NOMO-1 treated with dmso at 0.1 percent for 144 hours (cell line): Measurements from ENCODE around the gene UBXN1.
A peak's percentile ranks its signal among the peaks of the same experiment; 100 is the strongest.

Experiments used
- DNase-seq: peaks from one replicate; lab custom pipeline; 2025; ENCODE audit not compliant: unreplicated experiment; lab: John Stamatoyannopoulos, UW

Gene UBXN1, protein sequence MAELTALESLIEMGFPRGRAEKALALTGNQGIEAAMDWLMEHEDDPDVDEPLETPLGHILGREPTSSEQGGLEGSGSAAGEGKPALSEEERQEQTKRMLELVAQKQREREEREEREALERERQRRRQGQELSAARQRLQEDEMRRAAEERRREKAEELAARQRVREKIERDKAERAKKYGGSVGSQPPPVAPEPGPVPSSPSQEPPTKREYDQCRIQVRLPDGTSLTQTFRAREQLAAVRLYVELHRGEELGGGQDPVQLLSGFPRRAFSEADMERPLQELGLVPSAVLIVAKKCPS

DNA sequence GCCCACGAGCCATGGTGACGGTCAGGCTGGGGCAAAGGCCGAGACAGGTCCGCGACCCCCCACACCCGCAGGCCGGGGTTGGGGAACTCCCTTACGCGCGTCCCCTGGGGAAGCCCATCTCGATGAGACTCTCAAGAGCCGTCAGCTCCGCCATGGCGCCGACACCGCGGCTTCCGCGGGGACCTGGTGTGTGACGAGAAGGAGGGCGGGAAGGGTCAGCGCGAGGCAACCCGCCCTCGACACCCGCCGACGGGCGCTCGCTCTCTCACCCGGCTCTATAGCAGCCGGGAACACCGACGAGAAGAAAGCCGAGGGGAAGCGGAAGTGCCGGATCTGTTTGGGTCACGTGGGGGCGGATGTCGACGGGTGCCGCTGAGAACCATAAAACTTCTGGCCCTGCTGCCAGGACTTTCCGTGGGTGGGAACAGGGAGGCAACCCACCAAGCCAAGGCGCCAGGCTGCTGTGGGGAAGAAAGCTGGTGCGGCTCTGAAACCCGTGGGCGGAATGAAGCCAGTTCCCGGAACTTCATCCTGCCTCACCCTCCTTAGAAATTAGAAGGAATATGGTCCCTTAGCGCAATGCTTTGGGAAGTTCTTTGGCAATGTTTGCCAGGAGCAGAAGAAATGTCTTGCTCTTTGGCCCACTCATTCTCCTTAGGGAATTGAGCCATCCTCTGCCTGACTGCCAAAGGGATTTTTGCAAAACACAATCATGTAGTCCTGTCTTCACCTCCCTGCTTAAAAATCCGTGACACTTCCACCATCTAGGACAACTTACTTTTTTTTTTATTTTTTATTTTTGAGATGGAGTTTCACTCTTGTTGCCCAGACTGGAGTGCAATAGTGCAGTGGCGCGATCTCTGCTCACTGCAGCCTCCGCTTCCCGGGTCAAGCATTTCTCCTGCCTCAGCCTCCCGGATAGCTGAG lies at the start of gene UBXN1:
Gene UBXN1 (minus strand): TSS at position 304 of the 927 bp plus-strand sequence. CDS start 150 bp downstream, at position 154.
- DNase-seq: peak; percentile 89

DNA sequence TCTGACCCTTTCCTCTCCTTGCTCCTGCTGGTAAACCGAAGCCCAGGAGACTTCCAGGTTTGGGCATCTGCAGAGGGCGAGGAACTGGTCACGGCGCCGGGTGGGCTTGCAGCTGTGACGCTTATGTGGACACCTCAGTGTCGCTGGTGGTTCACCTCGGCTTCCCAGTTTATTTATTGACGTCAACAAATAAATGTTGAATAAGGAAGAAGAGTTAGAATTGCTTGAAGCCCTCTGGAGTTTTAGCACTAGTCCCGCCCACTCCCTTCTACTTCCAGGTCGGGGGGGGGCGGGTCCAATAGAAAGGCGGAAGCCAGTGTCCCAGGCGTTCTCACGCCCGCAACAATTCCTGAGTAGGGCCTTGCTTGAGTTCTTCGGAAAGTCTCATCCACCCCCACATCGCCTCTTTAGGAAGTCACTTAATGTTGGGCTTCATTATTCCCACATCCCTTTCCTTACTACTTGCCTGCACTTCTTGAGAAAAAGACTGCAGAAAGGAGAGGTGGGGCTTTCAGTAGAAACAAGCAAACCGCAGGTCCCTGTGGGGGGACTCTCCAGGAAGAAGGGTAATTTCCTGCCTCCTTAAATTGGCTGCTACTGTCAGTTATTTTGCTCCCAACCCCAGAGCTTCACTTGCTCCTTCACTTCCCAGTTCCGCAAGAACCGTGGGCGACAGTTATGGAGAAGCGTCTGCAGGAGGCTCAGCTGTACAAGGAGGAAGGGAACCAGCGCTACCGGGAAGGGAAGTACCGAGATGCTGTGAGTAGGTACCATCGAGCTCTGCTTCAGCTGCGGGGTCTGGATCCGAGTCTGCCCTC lies 49.5 kb upstream of the UBXN1 start, which contains the start of gene TTC9C:
Gene TTC9C (plus strand): TSS at position 316 of the 818 bp plus-strand sequence. CDS start 363 bp downstream, at position 679.
- peak; percentile 86 for DNase-seq

- peak; percentile 98 for DNase-seq
These were observed 48.9 kb upstream of the UBXN1 start for GRCh38 chr11:62727872-62728170.

GRCh38 chr11:62727165-62727871 lies 48.4 kb upstream of the UBXN1 start, which contains the start of gene HNRNPUL2:
Gene HNRNPUL2, minus strand, starts transcription at chr11:62727457. Its CDS starts 301 bp downstream, at chr11:62727156.
- DNase-seq: peak; percentile 99

- no peak for DNase-seq
These were observed 48.0 kb upstream of the UBXN1 start for GRCh38 chr11:62726915-62727164.

DNA sequence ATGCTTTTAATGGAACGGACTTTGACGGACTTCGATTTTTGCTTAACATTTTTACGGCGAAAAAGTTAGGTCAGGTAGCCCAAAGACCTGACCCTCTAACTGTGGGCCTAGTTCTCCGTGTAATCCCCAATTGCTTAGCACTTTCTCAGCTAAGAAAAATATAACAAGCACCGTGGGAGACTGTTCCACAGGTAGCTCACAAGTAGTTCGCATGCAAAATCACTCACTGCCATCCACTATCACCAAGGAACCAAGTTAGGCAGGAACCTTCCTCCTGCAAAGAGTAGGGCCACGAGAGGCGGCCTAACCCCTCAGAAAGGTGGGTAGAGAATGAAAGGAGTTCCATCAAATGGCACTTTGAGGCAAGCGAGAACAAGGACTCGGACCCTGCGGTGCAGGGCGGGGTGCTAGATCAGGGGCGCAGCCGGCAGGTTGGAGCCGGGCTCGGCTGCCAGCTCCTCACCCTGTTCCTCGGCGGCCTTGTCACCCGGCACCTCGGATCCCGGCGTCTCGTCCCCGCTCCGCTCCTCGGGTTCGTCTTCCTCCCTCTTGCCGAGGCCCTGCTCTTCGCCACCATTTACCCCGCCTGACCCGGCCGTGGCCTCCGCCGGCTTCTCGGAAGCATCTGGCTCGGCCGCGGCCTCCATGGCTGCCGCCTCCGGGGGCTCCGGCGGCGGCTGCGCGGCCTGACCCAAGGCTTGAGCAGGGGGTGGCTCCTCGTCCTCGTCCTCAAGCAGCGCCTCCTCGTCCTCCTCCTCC lies 47.5 kb upstream of the UBXN1 start:
- no peak for DNase-seq

DNA sequence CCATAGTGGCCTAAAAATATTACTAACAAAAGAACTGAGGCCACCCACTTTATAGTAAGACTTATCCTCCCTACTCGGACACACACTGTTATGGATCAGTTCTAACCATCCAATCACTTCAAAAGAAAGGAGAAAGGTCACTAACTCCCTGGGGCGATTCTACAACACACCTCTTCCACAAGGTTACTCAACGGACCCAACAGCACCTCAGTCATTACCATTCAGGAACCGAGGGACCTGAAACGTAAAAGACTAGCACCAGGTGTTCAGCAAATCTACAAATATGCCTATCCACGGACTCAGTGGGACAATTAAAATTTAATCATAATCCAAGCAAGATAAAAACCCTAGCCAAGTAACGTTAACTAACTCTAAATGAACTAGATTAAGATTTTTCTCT lies 46.8 kb upstream of the UBXN1 start:
- no peak for DNase-seq

- no peak for DNase-seq
These were observed 45.3 kb upstream of the UBXN1 start for GRCh38 chr11:62724171-62724570.

DNA sequence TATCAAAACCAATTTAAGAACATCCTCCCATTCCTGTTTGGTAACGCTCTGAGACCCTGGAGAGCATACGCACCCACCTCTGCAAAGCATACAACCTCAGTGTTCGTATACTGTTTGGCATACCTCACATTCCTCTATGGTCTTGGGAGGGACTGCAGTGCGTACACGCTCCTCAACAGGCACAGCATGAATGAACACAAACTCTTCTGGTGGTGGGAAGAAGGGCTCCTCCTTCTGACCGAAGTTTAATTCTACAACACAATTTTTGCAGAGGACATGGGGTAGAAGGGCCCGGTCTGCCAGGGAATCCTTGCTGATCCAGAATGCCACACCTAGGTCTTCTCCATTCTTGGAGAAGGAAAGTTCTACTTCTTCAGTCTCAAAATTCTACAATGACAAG lies 43.1 kb upstream of the UBXN1 start:
- DNase-seq: no peak

DNA sequence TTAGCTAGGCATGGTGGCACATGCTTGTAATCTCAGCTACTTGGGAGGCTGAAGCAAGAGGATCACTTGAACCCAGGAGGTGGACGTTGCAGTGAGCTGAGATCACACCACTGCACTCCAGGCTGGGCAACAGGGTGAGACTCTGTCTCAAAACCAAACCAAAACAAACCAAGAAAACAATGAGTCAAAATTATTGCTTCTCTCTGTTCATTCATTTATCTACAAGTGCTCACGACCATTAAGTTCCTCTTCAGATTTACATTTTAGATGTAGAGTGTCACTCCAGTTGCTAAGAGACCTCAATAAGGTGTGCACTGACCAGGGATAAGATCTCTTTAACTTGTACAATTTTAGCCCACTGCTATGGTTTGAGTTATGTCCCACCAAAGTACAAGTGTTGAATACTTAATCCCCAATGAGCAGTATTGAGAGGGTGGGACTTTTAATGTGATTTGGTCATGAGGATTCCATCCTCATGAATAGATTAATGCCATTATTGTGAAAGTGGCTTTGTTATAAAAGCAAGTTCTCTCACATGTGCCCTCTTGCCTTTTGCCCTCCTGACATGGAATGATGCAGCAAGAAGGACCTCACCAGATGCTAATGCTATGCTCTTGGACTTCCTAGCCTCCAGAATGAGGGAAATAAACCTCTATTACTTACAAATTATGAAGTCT lies 40.6 kb upstream of the UBXN1 start:
- no peak for DNase-seq

DNA sequence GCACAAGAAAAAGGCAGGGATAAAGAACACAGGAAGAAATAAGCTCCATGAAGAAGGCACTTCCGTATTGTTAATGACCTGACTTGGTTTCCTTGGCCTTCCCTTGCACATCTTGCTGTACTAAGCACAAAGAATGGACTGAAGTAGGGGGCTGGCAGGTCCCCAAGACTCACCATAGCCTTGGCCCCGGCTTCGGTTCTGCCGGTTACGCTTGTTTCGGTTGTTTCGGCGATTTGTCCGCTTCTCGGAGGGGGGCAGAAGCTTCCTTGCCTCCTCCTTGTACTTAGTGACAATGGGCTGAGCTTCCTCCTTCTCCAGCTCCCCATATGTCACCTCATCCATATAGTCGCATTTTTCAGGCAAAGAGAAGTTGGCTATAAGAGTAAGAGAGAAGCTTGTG lies 37.9 kb upstream of the UBXN1 start:
- no peak for DNase-seq

GRCh38 chr11:62716206-62716605 lies 37.3 kb upstream of the UBXN1 start:
- DNase-seq: no peak

- no peak for DNase-seq
These were observed 36.6 kb upstream of the UBXN1 start for GRCh38 chr11:62715150-62716130.

DNA sequence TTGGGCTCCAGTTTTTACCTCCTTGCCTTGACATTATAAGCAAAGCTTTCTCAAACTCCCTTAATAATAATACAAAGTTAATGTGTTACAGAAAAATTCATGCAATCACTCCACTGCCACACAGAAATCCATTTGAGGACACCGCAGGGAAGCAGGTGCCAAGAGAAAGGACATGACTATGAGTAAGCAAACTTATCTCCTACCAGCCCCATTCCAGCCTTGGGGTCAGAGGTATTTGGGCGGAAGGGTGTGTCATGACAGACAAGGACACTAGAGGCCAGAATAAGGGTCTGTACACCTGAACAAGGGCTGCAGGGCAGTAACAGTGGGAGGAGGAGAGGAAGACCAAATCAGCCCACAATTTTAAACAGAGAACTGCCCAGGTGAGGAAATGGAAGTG lies 34.5 kb upstream of the UBXN1 start:
- DNase-seq: no peak

- DNase-seq: no peak
These were observed 34.0 kb upstream of the UBXN1 start for GRCh38 chr11:62712861-62713260.

GRCh38 chr11:62712276-62712812 lies 33.5 kb upstream of the UBXN1 start:
- DNase-seq: no peak

DNA sequence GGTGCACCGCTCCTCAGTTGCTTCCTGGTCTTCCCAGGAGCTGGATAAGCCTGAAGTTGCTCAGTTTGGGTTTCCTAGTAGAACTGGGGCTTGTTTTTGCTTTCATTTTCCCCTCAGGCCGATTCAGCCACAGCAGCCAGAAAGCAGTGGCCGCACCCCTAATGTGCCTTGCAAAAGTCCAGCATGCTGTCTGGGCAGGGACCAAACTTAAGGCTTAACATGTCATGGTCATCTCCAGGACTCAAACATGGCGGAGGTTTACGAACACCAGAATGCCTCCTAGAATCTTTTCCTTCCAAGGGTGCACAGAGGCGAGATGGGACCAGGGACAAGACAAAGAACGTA lies 31.1 kb upstream of the UBXN1 start:
- no peak for DNase-seq

DNA sequence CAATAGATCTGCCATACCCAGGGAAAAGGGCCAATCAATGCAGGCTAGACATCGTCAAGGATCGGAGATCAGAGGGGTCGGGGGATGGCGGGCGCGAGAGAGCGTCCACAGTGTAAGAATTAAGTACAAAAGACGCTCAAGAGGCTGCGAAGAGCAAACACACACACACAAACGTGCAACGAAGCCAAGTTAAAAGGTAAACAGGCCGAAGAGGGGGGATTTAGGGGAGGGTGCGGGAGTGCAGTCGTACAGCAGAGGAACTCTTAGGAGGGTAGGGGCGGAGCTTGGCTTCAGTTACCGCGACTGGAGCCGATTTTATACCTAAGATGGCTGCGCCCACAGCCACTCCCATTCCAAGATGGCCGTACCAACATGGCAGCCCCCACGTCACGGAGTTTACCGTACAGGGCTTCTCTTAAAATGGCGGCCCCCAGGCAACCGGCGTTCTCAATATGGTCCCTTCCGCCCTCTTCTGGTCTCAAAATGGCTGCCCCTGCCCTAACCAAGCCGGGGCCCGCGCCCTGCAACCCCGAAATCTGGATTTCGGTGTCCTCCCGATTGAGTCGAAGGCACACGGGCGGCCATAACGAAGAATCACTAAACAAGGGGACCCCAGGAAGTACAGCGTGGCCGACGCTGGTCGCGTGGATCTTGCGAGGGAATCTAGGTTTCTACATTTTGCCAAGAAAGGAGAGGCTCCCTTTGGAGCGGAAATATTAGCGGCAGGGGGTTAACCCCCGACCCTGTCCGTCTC lies 30.6 kb upstream of the UBXN1 start:
- peak; percentile 98 for DNase-seq
